Suprapubic skin (tissue), 3 donors: ENCODE results near the gene BTF3L4.

Experiments used
- EP300 ChIP-seq: sonication (generic); formaldehyde crosslinking; IDR thresholded peaks from one replicate; pipeline ENCODE4 v1.6.1; 2017; ENCODE audit warnings: antibody characterized with exemption
- TF ChIP-seq, protein P1 (sequence below), 2 donors: fragments of 200-600 bp in 1 of 2; fragments of 450-650 bp in 1 of 2; sonication (generic) in 1 of 2; IDR thresholded peaks; one replicate each; pipeline ENCODE4 v1.5.1; 2016 to 2019; ENCODE audit warnings: antibody characterized with exemption in 2 of 2, mild to moderate bottlenecking in 1 of 2, moderate library complexity in 1 of 2

DNA sequence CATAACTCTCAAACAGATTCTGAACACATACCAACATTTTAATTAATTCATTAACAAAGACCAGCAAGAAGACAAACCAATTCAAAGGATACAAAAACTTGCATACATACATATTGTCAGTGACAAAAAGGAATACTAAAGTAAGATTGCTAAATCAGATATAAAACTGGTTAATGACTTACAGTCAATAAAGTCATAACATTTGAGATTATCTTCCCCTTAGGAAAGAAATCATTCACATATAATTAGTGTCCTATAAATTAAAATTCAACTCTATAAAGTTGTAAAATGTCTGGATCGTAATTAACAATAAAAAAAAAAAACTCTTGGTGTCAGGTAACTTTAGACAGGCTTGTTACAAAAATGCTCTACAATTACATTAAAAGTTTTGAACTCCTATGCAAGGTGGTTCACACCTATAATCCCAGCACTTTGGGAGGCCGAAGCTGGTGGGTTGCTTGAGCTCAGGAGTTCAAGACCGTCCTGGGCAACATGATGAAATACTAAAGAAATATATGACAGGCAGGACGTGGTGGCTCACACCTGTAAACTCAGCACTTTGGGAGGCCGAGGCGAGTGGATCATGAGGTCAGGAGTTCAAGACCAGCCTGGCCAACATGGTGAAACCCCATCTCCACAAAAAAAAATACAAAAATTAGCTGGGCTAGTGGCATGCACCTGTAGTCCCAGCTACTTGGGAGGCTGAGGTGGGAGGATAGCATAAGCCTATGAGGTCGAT lies 47.9 kb upstream of the BTF3L4 start:
- TF ChIP-seq, protein P1, sequence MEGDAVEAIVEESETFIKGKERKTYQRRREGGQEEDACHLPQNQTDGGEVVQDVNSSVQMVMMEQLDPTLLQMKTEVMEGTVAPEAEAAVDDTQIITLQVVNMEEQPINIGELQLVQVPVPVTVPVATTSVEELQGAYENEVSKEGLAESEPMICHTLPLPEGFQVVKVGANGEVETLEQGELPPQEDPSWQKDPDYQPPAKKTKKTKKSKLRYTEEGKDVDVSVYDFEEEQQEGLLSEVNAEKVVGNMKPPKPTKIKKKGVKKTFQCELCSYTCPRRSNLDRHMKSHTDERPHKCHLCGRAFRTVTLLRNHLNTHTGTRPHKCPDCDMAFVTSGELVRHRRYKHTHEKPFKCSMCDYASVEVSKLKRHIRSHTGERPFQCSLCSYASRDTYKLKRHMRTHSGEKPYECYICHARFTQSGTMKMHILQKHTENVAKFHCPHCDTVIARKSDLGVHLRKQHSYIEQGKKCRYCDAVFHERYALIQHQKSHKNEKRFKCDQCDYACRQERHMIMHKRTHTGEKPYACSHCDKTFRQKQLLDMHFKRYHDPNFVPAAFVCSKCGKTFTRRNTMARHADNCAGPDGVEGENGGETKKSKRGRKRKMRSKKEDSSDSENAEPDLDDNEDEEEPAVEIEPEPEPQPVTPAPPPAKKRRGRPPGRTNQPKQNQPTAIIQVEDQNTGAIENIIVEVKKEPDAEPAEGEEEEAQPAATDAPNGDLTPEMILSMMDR (IDR thresholded peaks at IDR 0.05), result no peak
- TF ChIP-seq EP300, result no peak
